HUES48 (cell line): Measurements from ENCODE around the gene COL27A1.
"Not testable (repeated sequence)": the region's sequence is repeated elsewhere in the genome, so short reads cannot be mapped to it uniquely, and the experiment has no call there.

Experiments used
- H3K27ac ChIP-seq: one replicate; pipeline ENCODE4 v1.7.0; 2013; ENCODE audit warnings: low read depth, low read length, inconsistent platforms
- H3K27me3 ChIP-seq: 2 replicates; pipeline ENCODE4 v1.6.1; 2013; ENCODE audit warnings: mild to moderate bottlenecking, low read length; ENCODE audit not compliant: control insufficient read depth, insufficient read depth
- H3K36me3 ChIP-seq: 2 replicates; pipeline ENCODE4 v1.6.1; 2013; ENCODE audit warnings: low read length; ENCODE audit not compliant: control insufficient read depth, insufficient read depth
- H3K4me1 ChIP-seq: 2 replicates; pipeline ENCODE4 v1.6.1; 2013; ENCODE audit warnings: mild to moderate bottlenecking, low read length; ENCODE audit not compliant: control insufficient read depth, insufficient read depth
- H3K4me3 ChIP-seq: 2 replicates; pipeline ENCODE4 v1.5.1; 2013; ENCODE audit warnings: mild to moderate bottlenecking, low read depth, low read length
- H3K9ac ChIP-seq: 2 replicates; pipeline ENCODE4 v1.6.1; 2013; ENCODE audit warnings: mild to moderate bottlenecking, low read depth, low read length, moderate library complexity
- H3K9me3 ChIP-seq: 2 replicates; pipeline ENCODE4 v1.6.1; 2013; ENCODE audit warnings: low read length; ENCODE audit not compliant: control insufficient read depth, insufficient read depth

Gene COL27A1

DNA sequence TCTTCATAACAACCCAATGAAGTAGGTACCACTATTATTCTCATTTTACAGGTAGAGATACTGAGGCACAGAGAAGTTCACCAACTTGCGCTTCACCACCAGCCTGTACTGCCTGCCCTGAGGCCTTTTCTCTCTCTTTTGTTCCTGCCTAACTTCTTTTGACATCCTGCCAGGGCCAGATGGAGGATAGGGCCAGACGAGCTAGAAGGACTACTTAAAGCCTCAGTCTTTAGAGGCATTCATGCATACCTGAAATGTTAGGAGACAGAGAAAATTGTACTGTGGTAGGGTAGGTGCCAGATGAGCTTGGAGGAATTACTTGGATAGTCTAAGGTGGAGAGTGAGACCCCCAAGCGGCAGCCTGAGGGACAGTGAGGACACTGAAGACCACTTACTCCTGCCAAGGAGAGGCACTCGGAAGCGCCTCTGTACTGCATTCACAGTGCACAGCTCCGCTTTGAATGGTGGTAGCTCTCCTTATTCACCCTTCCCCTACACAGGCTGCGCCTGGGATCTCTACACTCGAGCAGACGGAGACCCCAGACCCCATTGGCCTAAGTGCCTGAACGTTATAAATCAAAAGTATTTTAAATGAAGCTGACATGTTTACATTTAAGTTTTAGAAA, 161.4 kb downstream of the COL27A1 start:
- no peaks in the 10 kb centered on the region for H3K36me3 ChIP-seq

DNA sequence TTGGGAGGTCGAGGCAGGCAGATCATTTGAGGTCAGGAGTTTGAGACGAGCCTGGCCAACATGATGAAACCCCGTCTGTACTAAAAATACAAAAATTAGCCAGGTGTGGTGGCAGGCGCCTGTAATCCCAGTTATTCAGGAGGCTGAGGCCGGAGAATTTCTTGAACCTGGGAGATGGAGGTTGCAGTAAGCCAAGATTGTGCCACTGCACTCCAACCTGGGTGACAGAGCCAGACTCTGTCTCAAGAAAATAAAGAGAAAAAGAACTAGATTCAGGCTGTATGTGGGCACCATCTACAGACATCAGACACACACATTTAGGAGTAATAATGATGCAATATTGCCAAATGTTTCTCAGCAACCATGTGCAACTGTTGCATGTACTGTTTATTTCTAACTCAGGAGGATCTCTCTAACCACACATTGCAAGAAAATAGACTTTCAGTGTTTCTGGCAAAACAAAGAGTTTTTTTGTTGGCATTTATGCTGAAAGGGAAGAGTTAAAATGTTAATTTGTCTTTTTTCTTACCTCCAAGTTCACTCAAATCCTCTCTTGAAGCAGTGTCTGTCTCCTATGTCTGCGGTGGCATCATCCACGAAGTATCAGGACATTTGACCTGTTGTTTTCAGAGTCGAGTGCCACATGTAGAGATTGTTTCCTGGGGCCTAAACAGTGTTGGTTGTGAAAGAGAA, 162.5 kb downstream of the COL27A1 start:
- H3K27ac ChIP-seq, result no peak overlapping the region

More for the DNA sequence above, 161.4 kb downstream of the COL27A1 start:
- no peaks in the 10 kb centered on the region for H3K4me1 ChIP-seq
- no peak overlapping the region for H3K4me3 ChIP-seq
- no peak overlapping the region for H3K27ac ChIP-seq
- no peak overlapping the region for H3K9ac ChIP-seq
- no peaks in the 10 kb centered on the region for H3K9me3 ChIP-seq
- no peaks in the 10 kb centered on the region for H3K27me3 ChIP-seq

DNA sequence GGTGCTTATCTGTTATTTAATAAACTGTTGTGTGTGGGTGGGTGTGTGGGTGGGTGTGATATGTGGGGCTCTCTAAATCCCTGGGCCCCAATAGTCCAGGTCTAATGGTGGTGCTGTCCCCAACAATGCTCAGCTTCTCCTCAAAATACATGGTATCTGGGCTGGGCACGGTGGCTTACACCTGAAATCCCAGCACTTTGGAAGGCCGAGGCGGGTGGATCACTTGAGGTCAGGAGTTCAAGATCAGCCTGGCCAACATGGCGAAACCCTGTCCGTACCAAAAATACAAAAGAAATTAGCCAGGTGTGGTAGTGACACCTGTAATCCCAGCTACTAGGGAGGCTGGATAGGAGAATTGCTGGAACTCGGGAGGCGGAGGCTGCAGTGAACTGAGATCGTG, 163.1 kb downstream of the COL27A1 start:
- no peak overlapping the region for H3K9ac ChIP-seq
- H3K27me3 ChIP-seq, result no peaks in the 10 kb centered on the region
- no peaks in the 10 kb centered on the region for H3K4me1 ChIP-seq
- H3K36me3 ChIP-seq, result no peaks in the 10 kb centered on the region
- H3K27ac ChIP-seq, result no peak overlapping the region
- no peaks in the 10 kb centered on the region for H3K9me3 ChIP-seq
- no peak overlapping the region for H3K4me3 ChIP-seq

More for the DNA sequence above, 162.5 kb downstream of the COL27A1 start:
- Histone ChIP-seq H3K4me1 (no peaks in the 10 kb centered on the region), H3K36me3 (no peaks in the 10 kb centered on the region), H3K9ac (no peak overlapping the region), H3K27me3 (no peaks in the 10 kb centered on the region), H3K4me3 (no peak overlapping the region), H3K9me3 (no peaks in the 10 kb centered on the region)

DNA sequence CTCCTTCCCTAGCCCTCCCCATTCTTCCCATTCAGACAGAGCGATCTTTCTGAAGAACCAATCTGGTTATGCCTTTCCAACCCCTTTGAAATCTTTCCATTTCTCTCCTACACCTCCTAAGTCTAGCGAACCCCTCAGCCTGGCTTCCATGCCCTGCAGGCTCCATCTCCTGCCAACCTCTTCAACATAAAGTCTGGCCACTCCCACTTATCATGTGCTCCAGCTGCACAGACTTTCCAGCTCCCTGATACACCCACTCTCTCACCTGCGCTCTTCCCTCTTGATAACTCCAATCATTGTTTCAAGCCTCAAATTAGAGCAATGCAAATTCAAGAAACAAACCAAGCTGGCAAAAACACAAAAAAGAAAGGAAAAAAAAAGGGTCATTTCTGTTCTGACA, 163.8 kb downstream of the COL27A1 start:
- no peaks in the 10 kb centered on the region for H3K9me3 ChIP-seq
- no peaks in the 10 kb centered on the region for H3K4me1 ChIP-seq
- H3K27ac ChIP-seq, result no peak overlapping the region
- H3K27me3 ChIP-seq, result no peaks in the 10 kb centered on the region
- H3K4me3 ChIP-seq, result no peak overlapping the region
- no peaks in the 10 kb centered on the region for H3K36me3 ChIP-seq
- H3K9ac ChIP-seq, result no peak overlapping the region

DNA sequence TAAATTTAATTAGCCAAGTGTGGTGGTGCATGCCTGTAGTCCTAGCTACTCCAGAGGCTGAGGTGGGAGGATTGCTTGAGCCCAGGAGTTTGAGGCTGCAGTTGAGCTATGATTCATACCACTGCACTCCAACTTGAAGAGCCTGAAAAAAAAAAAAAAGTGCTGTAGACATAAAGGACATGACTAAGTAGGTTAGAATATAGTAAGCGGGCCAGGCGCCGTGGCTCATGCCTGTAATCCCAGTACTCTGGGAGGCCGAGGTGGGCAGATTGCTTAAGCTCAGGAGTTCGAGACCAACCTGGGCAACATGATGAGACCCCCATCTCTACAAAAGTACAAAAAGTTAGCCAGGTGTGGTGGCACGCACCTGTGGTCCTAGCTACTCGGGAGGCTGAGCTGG, 165.4 kb downstream of the COL27A1 start:
- not testable (repeated sequence) for H3K27me3 ChIP-seq, H3K4me1 ChIP-seq, H3K27ac ChIP-seq, H3K9ac ChIP-seq, H3K4me3 ChIP-seq, H3K9me3 ChIP-seq, H3K36me3 ChIP-seq

DNA sequence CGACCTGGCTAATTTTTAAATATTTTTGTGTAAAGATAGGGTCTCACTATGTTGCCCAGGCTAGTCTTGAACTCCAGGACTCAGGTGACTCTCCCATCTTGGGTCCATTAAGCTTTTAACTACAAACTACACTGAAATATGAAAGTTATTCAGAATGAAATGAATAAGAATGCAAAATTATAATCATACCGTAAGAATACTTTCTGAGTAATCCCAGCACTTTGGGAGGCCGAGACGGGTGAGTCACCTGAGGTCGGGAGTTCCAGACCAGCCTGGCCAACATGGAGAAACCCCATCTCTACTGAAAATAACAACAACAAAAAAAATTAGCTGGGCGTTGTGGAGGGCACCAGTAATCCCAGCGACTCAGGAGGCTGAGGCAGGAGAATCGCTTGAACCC, 166.4 kb downstream of the COL27A1 start:
- Histone ChIP-seq H3K9ac (no peak overlapping the region), H3K27ac (no peak overlapping the region), H3K4me3 (no peak overlapping the region), H3K36me3 (no peaks in the 10 kb centered on the region), H3K27me3 (no peaks in the 10 kb centered on the region), H3K9me3 (no peaks in the 10 kb centered on the region), H3K4me1 (no peaks in the 10 kb centered on the region)

DNA sequence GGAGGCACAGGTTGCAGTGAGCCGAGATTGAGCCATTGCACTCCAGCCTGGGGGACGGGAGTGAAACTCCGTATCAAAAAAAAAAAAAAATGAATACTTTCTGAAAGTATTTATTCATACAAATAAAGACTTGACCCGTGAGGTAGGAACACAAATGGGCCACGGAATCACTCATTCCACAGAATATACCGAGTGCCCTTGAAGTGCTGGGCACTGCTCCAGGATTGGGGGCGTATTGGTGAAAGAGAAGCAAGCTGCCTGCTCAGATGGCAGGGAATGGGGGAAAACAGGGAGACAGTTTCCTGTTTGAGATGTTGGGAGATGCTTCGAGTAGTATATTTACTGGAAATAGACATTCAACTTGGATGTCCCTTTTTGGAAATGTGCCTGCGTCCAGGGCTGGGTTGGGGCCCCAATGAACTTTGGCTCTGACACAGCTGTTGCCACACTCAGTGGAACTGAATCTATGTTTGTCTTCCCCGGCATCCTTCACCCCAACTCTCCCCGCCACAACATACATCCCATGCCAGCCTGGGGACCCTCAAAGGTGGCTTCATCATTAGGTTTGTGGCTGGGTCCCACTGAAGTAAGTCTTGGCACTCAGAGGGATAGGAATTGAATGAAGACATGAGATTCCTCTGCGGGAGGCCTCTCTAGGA, 167.0 kb downstream of the COL27A1 start:
- H3K27me3 ChIP-seq, H3K36me3 ChIP-seq, H3K27ac ChIP-seq, H3K9me3 ChIP-seq, H3K4me1 ChIP-seq, H3K9ac ChIP-seq, H3K4me3 ChIP-seq: not testable (repeated sequence)

DNA sequence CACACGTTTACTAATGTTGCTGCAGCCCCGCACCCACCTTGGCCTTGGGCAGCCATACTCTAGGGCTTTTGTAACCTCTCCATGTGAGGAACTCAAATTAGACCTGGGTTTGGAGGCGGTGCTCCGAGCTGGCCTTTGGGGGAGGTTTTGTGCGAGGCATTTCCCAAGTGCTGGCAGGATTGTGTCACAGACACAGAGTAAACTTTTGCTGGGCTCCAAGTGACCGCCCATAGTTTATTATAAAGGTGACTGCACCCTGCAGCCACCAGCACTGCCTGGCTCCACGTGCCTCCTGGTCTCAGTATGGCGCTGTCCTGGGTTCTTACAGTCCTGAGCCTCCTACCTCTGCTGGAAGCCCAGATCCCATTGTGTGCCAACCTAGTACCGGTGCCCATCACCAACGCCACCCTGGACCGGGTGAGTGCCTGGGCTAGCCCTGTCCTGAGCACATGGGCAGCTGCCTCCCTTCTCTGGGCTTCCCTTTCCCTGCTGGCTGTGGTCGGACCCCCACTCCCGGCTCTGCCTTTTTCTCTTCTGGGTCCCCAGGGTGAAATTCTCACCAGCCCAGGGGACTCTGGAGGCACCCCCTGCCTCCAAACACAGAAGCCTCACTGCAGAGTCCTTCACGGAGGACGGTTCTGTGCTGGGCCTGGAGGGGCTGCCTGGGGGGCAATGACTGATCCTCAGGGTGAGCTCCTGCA, 167.6 kb downstream of the COL27A1 start, which contains the start of gene ORM1:
TSS of gene ORM1 (plus strand) at position 268 of the 701 bp plus-strand sequence. CDS start at position 304, 36 bp downstream.
- not testable (repeated sequence) for H3K4me1 ChIP-seq, H3K27me3 ChIP-seq, H3K4me3 ChIP-seq, H3K9ac ChIP-seq, H3K27ac ChIP-seq, H3K9me3 ChIP-seq, H3K36me3 ChIP-seq

DNA sequence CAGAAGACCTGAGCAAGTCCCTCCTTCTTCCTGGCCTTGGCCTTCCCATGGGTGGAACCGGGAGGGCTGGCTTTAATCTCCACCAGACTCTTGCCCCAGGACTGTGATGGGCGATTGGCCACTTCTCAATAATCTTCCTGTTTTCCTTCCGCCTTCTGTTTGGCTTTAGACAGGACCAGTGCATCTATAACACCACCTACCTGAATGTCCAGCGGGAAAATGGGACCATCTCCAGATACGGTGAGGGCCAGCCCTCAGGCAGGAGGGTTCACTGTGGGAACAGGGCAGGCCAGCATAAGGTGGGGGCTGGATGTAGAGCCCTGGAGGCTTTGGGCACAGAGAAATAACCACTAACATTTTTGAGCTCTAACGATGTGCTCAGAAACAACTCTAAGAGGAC, 168.5 kb downstream of the COL27A1 start:
- H3K27me3 ChIP-seq, H3K9ac ChIP-seq, H3K4me1 ChIP-seq, H3K9me3 ChIP-seq, H3K4me3 ChIP-seq, H3K27ac ChIP-seq, H3K36me3 ChIP-seq: not testable (repeated sequence)

DNA sequence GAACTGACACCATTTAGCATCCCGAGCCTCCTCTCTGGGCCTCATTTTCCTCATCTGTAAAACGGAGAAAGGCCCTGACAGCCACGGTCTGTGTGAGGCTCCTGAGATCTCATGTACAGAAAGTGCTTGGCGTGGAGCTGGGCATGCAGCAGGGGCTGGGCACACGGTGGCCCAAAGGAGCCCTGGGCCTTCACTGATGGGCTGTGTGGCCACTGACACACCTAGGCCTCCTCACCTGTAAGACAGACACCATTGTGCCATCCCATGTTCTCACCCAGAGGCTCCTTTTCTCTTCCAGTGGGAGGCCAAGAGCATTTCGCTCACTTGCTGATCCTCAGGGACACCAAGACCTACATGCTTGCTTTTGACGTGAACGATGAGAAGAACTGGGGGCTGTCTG, 169.2 kb downstream of the COL27A1 start:
- H3K9ac ChIP-seq, result no peak overlapping the region
- no peaks in the 10 kb centered on the region for H3K4me1 ChIP-seq
- no peaks in the 10 kb centered on the region for H3K36me3 ChIP-seq
- H3K4me3 ChIP-seq, result no peak overlapping the region
- H3K27ac ChIP-seq, result no peak overlapping the region
- H3K27me3 ChIP-seq, result no peaks in the 10 kb centered on the region
- H3K9me3 ChIP-seq, result no peaks in the 10 kb centered on the region

DNA sequence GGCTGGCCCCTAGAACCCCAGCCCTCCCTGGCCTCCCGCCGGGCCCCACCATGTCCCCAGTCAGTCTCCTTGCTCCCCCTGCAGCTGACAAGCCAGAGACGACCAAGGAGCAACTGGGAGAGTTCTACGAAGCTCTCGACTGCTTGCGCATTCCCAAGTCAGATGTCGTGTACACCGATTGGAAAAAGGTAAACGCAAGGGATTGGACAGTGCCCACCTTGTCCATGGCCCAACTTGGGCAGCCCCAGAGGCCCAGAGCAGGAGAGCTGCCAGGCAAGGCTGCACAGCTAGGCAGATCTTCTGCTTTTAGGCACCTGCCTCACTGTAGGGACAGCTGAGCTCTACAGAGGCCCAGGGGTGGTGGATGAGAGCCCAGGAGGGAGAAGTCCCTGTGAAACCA, 169.6 kb downstream of the COL27A1 start:
- not testable (repeated sequence) for H3K9me3 ChIP-seq, H3K9ac ChIP-seq, H3K4me3 ChIP-seq, H3K4me1 ChIP-seq, H3K36me3 ChIP-seq, H3K27ac ChIP-seq, H3K27me3 ChIP-seq
